Measurements from ENCODE around the gene PTP4A1.

GRCh38 chr6:63533026-63533425 lies 39.3 kb upstream of the PTP4A1 start:
- TF ChIP-seq CTCF (IDR thresholded peaks at IDR 0.05; ENCODE audit: poor library complexity) (no peak), EZH2 (IDR thresholded peaks at IDR 0.05; ENCODE audit: borderline replicate concordance) (no peak), EZH2phosphoT487 (IDR thresholded peaks at IDR 0.05; ENCODE audit: low read depth, severe bottlenecking, unreplicated experiment) (no peak)

Measured in hepatocyte (in vitro differentiated cells).